Measurements from ENCODE around the gene WWOX. TPM values are rescaled to one million over a fixed set of nuclear protein-coding genes. Genes with fewer than 3 reads are reported as not detected.

WWOX gene
- polyA plus RNA-seq, 1 donor (not counting 4 experiments of a cell fraction or from before 2014, with no cell fraction given) = 5.1 TPM

DNA sequence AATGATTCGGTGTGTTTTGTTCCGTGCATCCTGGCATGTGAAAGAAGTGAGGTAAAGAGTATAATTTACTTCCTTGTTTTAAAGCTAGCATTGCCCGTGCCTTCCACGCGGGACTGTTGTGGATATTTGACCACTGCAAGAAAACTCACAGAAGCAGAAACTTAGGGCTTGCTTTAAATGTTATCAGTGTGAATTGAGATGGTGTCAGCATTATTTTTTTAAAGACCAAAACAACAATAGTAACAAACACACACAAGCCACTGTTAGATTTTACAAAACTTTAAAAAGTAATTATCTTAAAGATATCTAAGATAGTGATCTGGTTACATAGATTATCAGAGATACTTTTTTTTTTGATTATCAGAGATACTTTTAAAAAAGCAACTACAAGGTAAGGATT lies 47.4 kb downstream of the WWOX start:
- Histone ChIP-seq H3K79me2 (ENCODE audit: control insufficient read depth, insufficient read depth, low read length) (no peaks in the 10 kb centered on the region), H3K27ac (ENCODE audit: control insufficient read depth, insufficient read depth, low read length) (no peak overlapping the region), H3K4me2 (ENCODE audit: control insufficient read depth, extremely low read depth, insufficient read depth, low read depth, low read length) (no peak overlapping the region), H3K9me1 (ENCODE audit: control insufficient read depth, extremely low read depth, insufficient read depth, low read length) (no peaks in the 10 kb centered on the region), H2AFZ (ENCODE audit: control insufficient read depth, low read length) (no peak overlapping the region), H3K4me3 (ENCODE audit: control insufficient read depth in 2 of 3, extremely low read depth in 1 of 3, insufficient read depth in 2 of 3, low read depth in 1 of 3, low read length in 3 of 3) (no peak overlapping the region), H3K9me3 (ENCODE audit: control insufficient read depth, low read depth, low read length) (no peaks in the 10 kb centered on the region), H4K20me1 (ENCODE audit: control insufficient read depth, extremely low read depth, insufficient read depth, low read length) (no peaks in the 10 kb centered on the region), H3K9ac (ENCODE audit: control insufficient read depth, extremely low read depth, insufficient read depth, low read length) (no peak overlapping the region), H3K27me3 (ENCODE audit: control insufficient read depth, extremely low read depth, insufficient read depth, low read length) (no peaks in the 10 kb centered on the region), H3K4me1 (ENCODE audit: control insufficient read depth, extremely low read depth, insufficient read depth, low read length) (no peaks in the 10 kb centered on the region), H3K36me3 (ENCODE audit: control insufficient read depth in 2 of 2, extremely low read depth in 1 of 2, insufficient read depth in 2 of 2, low read length in 2 of 2) (no peaks in the 10 kb centered on the region)
- DNase-seq (ENCODE audit: low read depth, low spot score) (no peak), FAIRE-seq (no peak)
- TF ChIP-seq, protein P1, sequence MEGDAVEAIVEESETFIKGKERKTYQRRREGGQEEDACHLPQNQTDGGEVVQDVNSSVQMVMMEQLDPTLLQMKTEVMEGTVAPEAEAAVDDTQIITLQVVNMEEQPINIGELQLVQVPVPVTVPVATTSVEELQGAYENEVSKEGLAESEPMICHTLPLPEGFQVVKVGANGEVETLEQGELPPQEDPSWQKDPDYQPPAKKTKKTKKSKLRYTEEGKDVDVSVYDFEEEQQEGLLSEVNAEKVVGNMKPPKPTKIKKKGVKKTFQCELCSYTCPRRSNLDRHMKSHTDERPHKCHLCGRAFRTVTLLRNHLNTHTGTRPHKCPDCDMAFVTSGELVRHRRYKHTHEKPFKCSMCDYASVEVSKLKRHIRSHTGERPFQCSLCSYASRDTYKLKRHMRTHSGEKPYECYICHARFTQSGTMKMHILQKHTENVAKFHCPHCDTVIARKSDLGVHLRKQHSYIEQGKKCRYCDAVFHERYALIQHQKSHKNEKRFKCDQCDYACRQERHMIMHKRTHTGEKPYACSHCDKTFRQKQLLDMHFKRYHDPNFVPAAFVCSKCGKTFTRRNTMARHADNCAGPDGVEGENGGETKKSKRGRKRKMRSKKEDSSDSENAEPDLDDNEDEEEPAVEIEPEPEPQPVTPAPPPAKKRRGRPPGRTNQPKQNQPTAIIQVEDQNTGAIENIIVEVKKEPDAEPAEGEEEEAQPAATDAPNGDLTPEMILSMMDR (optimal IDR thresholded peaks at IDR 0.05 in 1 of 3, IDR thresholded peaks at IDR 0.05 in 1 of 3, conservative IDR thresholded peaks at IDR 0.05 in 1 of 3; ENCODE audit: extremely low read depth in 1 of 3, insufficient read depth in 2 of 3, low read length in 3 of 3) = no peak
- TF ChIP-seq EZH2 (IDR thresholded peaks at IDR 0.05; ENCODE audit: low read length) = no peak
- dilution Hi-C loops (cut with MboI; ENCODE audit: extremely low pct_ligation_motif_present, low sequenced_read_pairs) = no loop called here

DNA sequence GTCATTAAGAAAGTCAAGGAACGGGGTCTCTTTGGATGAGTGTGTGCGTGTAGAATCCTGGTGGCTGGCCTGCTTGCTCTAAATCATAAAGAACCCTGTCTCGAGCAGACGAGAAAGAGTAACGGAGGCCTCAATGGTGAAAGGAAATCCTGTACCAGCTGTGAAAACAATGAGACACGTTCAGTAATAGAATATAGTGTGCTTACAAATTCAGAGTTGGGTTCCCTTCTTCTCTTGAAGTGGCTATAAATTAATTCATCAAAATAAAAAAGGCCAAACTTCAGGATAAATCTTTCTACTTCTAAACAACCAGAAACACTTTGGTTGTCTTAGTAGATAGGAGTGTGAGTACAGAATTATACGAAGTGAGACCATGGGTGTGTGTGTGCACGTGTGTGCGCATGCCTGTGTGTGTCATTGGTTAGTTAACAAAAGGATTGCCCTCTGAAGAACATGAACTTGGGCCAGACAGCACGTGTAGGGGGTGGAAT lies 48.5 kb downstream of the WWOX start:
- FAIRE-seq (no peak), DNase-seq (ENCODE audit: low read depth, low spot score) (no peak)

More for the DNA sequence above, 48.5 kb downstream of the WWOX start:
- H3K27ac ChIP-seq (ENCODE audit: control insufficient read depth, insufficient read depth, low read length) = no peak overlapping the region
- H3K9ac ChIP-seq (ENCODE audit: control insufficient read depth, extremely low read depth, insufficient read depth, low read length) = no peak overlapping the region
- no peak overlapping the region for H2AFZ ChIP-seq (ENCODE audit: control insufficient read depth, low read length)
- H3K36me3 ChIP-seq (ENCODE audit: control insufficient read depth in 2 of 2, extremely low read depth in 1 of 2, insufficient read depth in 2 of 2, low read length in 2 of 2) = no peaks in the 10 kb centered on the region
- H3K4me1 ChIP-seq (ENCODE audit: control insufficient read depth, extremely low read depth, insufficient read depth, low read length) = no peaks in the 10 kb centered on the region
- no peaks in the 10 kb centered on the region for H3K9me3 ChIP-seq (ENCODE audit: control insufficient read depth, low read depth, low read length)
- no peaks in the 10 kb centered on the region for H3K27me3 ChIP-seq (ENCODE audit: control insufficient read depth, extremely low read depth, insufficient read depth, low read length)
- dilution Hi-C loops (cut with MboI; ENCODE audit: extremely low pct_ligation_motif_present, low sequenced_read_pairs) = no loop called here
- H3K4me3 ChIP-seq (ENCODE audit: control insufficient read depth in 2 of 3, extremely low read depth in 1 of 3, insufficient read depth in 2 of 3, low read depth in 1 of 3, low read length in 3 of 3) = no peak overlapping the region
- H3K4me2 ChIP-seq (ENCODE audit: control insufficient read depth, extremely low read depth, insufficient read depth, low read depth, low read length) = no peak overlapping the region
- TF ChIP-seq EZH2 (IDR thresholded peaks at IDR 0.05; ENCODE audit: low read length) = no peak
- TF ChIP-seq, protein P1 (optimal IDR thresholded peaks at IDR 0.05 in 1 of 3, IDR thresholded peaks at IDR 0.05 in 1 of 3, conservative IDR thresholded peaks at IDR 0.05 in 1 of 3; ENCODE audit: extremely low read depth in 1 of 3, insufficient read depth in 2 of 3, low read length in 3 of 3) = no peak
- H3K79me2 ChIP-seq (ENCODE audit: control insufficient read depth, insufficient read depth, low read length) = no peaks in the 10 kb centered on the region
- H3K9me1 ChIP-seq (ENCODE audit: control insufficient read depth, extremely low read depth, insufficient read depth, low read length) = no peaks in the 10 kb centered on the region
- no peaks in the 10 kb centered on the region for H4K20me1 ChIP-seq (ENCODE audit: control insufficient read depth, extremely low read depth, insufficient read depth, low read length)

Data from keratinocyte (primary cell).